H9 (cell line): ENCODE measurements around the gene FGFBP2. TPM values are rescaled to one million over a fixed set of nuclear protein-coding genes. Genes with fewer than 3 reads are reported as not detected.

Experiments
- DNase-seq: peaks from one replicate; pipeline ENCODE4 v3.0.0-alpha.2; 2017
- H2AFZ ChIP-seq: one replicate; pipeline ENCODE4 v1.6.1; 2013; ENCODE audit warnings: mild to moderate bottlenecking, low read length, control low read depth, moderate library complexity
- H2AK5ac ChIP-seq: 2 replicates; pipeline ENCODE4 v1.6.1; 2013; ENCODE audit warnings: low read length, control low read depth, mixed read lengths; ENCODE audit not compliant: insufficient read length
- H2BK120ac ChIP-seq: one replicate; pipeline ENCODE4 v1.6.1; 2013; ENCODE audit warnings: low read depth, mild to moderate bottlenecking, low read length, control low read depth, inconsistent platforms; ENCODE audit not compliant: poor library complexity, severe bottlenecking
- H2BK12ac ChIP-seq: 2 replicates; pipeline ENCODE4 v1.6.1; 2013; ENCODE audit warnings: low read length, control low read depth, mixed read lengths, low read depth; ENCODE audit not compliant: insufficient read length
- H2BK15ac ChIP-seq: 2 replicates; pipeline ENCODE4 v1.6.1; 2013; ENCODE audit warnings: low read depth, low read length, control low read depth
- H2BK20ac ChIP-seq: one replicate; pipeline ENCODE4 v1.6.1; 2013; ENCODE audit warnings: low read depth, mild to moderate bottlenecking, low read length, control low read depth, inconsistent platforms; ENCODE audit not compliant: poor library complexity, severe bottlenecking
- H2BK5ac ChIP-seq: 2 replicates; pipeline ENCODE4 v1.6.1; 2013; ENCODE audit warnings: low read length, control low read depth, mixed read lengths; ENCODE audit not compliant: insufficient read length
- H3K14ac ChIP-seq: 2 replicates; pipeline ENCODE4 v1.6.1; 2013; ENCODE audit warnings: low read length, control low read depth; ENCODE audit not compliant: insufficient read depth
- H3K18ac ChIP-seq: 2 replicates; pipeline ENCODE4 v1.6.1; 2013; ENCODE audit warnings: low read depth, mild to moderate bottlenecking, mixed read lengths, low read length, control low read depth; ENCODE audit not compliant: insufficient read length
- H3K23ac ChIP-seq: 2 replicates; pipeline ENCODE4 v1.6.1; 2013; ENCODE audit warnings: low read length, control low read depth, mixed read lengths, low read depth; ENCODE audit not compliant: insufficient read length
- H3K23me2 ChIP-seq: 2 replicates; pipeline ENCODE4 v1.6.1; 2013; ENCODE audit warnings: low read depth, mild to moderate bottlenecking, mixed read lengths, low read length, control low read depth; ENCODE audit not compliant: insufficient read length, poor library complexity, severe bottlenecking
- H3K27ac ChIP-seq: 2 replicates; pipeline ENCODE4 v1.5.1; 2013; ENCODE audit warnings: low read length, control low read depth, mixed read lengths, low read depth; ENCODE audit not compliant: insufficient read length
- H3K27me3 ChIP-seq: 2 replicates; pipeline ENCODE4 v1.6.1; 2013; ENCODE audit warnings: low read length, control low read depth, inconsistent platforms; ENCODE audit not compliant: insufficient read depth
- H3K4ac ChIP-seq: 2 replicates; pipeline ENCODE4 v1.6.1; 2013; ENCODE audit warnings: low read depth, mild to moderate bottlenecking, control low read depth, inconsistent platforms, low read length, moderate library complexity
- H3K4me1 ChIP-seq: 2 replicates; pipeline ENCODE4 v1.6.1; 2013; ENCODE audit warnings: low read length, control low read depth, inconsistent platforms; ENCODE audit not compliant: insufficient read depth
- H3K4me2 ChIP-seq: 2 replicates; pipeline ENCODE4 v1.6.1; 2013; ENCODE audit warnings: low read length, control low read depth, mixed read lengths; ENCODE audit not compliant: insufficient read length, insufficient read depth
- H3K56ac ChIP-seq: 2 replicates; pipeline ENCODE4 v1.6.1; 2013; ENCODE audit warnings: low read depth, mild to moderate bottlenecking, mixed read lengths, low read length, control low read depth; ENCODE audit not compliant: insufficient read length
- H3K79me1 ChIP-seq: 2 replicates; pipeline ENCODE4 v1.6.1; 2013; ENCODE audit warnings: low read depth, mild to moderate bottlenecking, moderate library complexity, low read length, control low read depth, inconsistent platforms; ENCODE audit not compliant: insufficient read depth, poor library complexity, severe bottlenecking
- H3K79me2 ChIP-seq: 2 replicates; pipeline ENCODE4 v1.6.1; 2013; ENCODE audit warnings: low read length, control low read depth, inconsistent platforms; ENCODE audit not compliant: insufficient read depth
- H3K9ac ChIP-seq: 2 replicates; pipeline ENCODE4 v1.6.1; 2013; ENCODE audit warnings: low read length, control low read depth, mixed read lengths; ENCODE audit not compliant: insufficient read length; ENCODE audit errors: extremely low read depth
- H3K9me3 ChIP-seq: one replicate; pipeline ENCODE4 v1.6.1; 2013; ENCODE audit warnings: low read depth, low read length, inconsistent platforms; ENCODE audit not compliant: control insufficient read depth
- H3T11ph ChIP-seq: one replicate; pipeline ENCODE4 v1.6.1; 2013; ENCODE audit warnings: mild to moderate bottlenecking, low read length, control low read depth, inconsistent platforms
- H4K20me1 ChIP-seq: one replicate; pipeline ENCODE4 v1.6.1; 2013; ENCODE audit not compliant: control insufficient read depth, insufficient read length, insufficient read depth
- H4K5ac ChIP-seq: 2 replicates; pipeline ENCODE4 v1.6.1; 2013; ENCODE audit warnings: low read depth, mild to moderate bottlenecking, mixed read lengths, low read length, control low read depth; ENCODE audit not compliant: insufficient read length
- H4K8ac ChIP-seq: replicated peaks from 2 replicates; pipeline ENCODE4 v1.6.1; 2013; ENCODE audit warnings: low read length, control low read depth, mixed read lengths, low read depth; ENCODE audit not compliant: insufficient read length
- H4K91ac ChIP-seq: 2 replicates; pipeline ENCODE4 v1.6.1; 2013; ENCODE audit warnings: low read depth, mild to moderate bottlenecking, moderate library complexity, mixed read lengths, low read length, control low read depth; ENCODE audit not compliant: insufficient read length
- H3K27ac Mint-ChIP-seq, 3 experiments: 2 replicates in 2 of 3; 3 replicates in 1 of 3; pipeline ENCODE4 v1.8.0; 2020 to 2021; ENCODE audit warnings: mixed read lengths in 3 of 3, mild to moderate bottlenecking in 1 of 3, moderate library complexity in 1 of 3
- H3K27me3 Mint-ChIP-seq: 2 replicates; pipeline ENCODE4 v1.8.0; 2021; ENCODE audit warnings: low read depth, mild to moderate bottlenecking, moderate library complexity, mixed read lengths
- H3K36me3 Mint-ChIP-seq, 3 experiments: 2 replicates in 2 of 3; 3 replicates in 1 of 3; pipeline ENCODE4 v1.8.0; 2020 to 2021; ENCODE audit warnings: low read depth in 3 of 3, mixed read lengths in 3 of 3; ENCODE audit not compliant: insufficient read depth in 1 of 3
- H3K4me1 Mint-ChIP-seq, 2 experiments: 2 replicates each; pipeline ENCODE4 v1.8.0; 2020; ENCODE audit warnings: mixed read lengths in 2 of 2
- H3K4me3 Mint-ChIP-seq, 2 experiments: 2 replicates in 1 of 2; 3 replicates in 1 of 2; pipeline ENCODE4 v1.8.0; 2020 to 2021; ENCODE audit warnings: mild to moderate bottlenecking in 2 of 2, mixed read lengths in 2 of 2, moderate library complexity in 1 of 2
- H3K9me3 Mint-ChIP-seq, 2 experiments: 2 replicates in 1 of 2; 3 replicates in 1 of 2; pipeline ENCODE4 v1.8.0; 2020; ENCODE audit warnings: mild to moderate bottlenecking in 2 of 2, mixed read lengths in 2 of 2, moderate library complexity in 1 of 2
- CTCF ChIP-seq: fragments of 200-600 bp; sonication (generic); conservative IDR thresholded peaks from 3 replicates; pipeline ENCODE4 v1.8.0; 2021; ENCODE audit warnings: antibody characterized with exemption, mild to moderate bottlenecking
- WGBS: extraction: QIAGEN DNeasy Blood & Tissue Kit; methylation state at CpG from one replicate; pipeline ENCODE4 v1.1.7; 2013; ENCODE audit warnings: missing lambda C conversion rate, low lambda C conversion rate, mixed read lengths; ENCODE audit not compliant: insufficient read length; ENCODE audit errors: extremely low coverage; 5-methylcytosine and 5-hydroxymethylcytosine counted together
- total RNA-seq: library from RNA; stranded (reverse); gene quantifications from 2 replicates; pipeline ENCODE4 v1.2.1, GENCODE V29; 2021

Gene FGFBP2
- total RNA-seq, 1 experiment from 2014 or later = not detected

GRCh38 chr4:15965325-15965724, 2.4 kb upstream of the FGFBP2 start:
- Histone ChIP-seq H3K56ac (no peak overlapping the region), H4K5ac (no peak overlapping the region), H2BK15ac (no peak overlapping the region), H3K4me2 (no peak overlapping the region), H3K9me3 (no peaks in the 10 kb centered on the region), H2BK120ac (no peak overlapping the region), H3K23me2 (no peaks in the 10 kb centered on the region), H3K9ac (no peak overlapping the region), H4K91ac (no peak overlapping the region), H2AFZ (no peak overlapping the region), H3T11ph (no peak overlapping the region), H2BK20ac (no peak overlapping the region), H3K4ac (no peak overlapping the region), H3K79me1 (no peaks in the 10 kb centered on the region), H3K23ac (no peak overlapping the region), H3K79me2 (no peaks in the 10 kb centered on the region), H4K8ac (no peak overlapping the region), H2BK5ac (no peak overlapping the region), H3K27ac (no peak overlapping the region), H4K20me1 (no peaks in the 10 kb centered on the region), H2AK5ac (no peak overlapping the region), H3K14ac (no peak overlapping the region), H3K4me1 (no peaks in the 10 kb centered on the region; the same call in 1 of the 2 replicates), H3K18ac (peak overlapping the region; percentile 6), H3K27me3 (no peaks in the 10 kb centered on the region), H2BK12ac (no peak overlapping the region)
- H3K4me3 Mint-ChIP-seq = no peak overlapping the region
- DNase-seq = no peak
- H3K9me3 Mint-ChIP-seq = peaks cover 4 to 11% of the 10 kb centered on the region in 2 experiments; a peak in 3 of 5 replicates
- peaks cover 3 to 4% of the 10 kb centered on the region in 2 experiments; a peak in 3 of 4 replicates for H3K4me1 Mint-ChIP-seq
- WGBS = no CpG with 5 or more reads among the region's 5 CpGs
- no peak overlapping the region for H3K27ac Mint-ChIP-seq
- no peak for TF ChIP-seq CTCF
- H3K36me3 Mint-ChIP-seq = peaks cover 19 to 33% (median 27%) of the 10 kb centered on the region in 3 experiments
- H3K27me3 Mint-ChIP-seq = no peaks in the 10 kb centered on the region; the same call in none of the 2 replicates
